HG03196 (cell line): Measurements from ENCODE around the gene SBNO1.
"Not testable (repeated sequence)": the region's sequence is repeated elsewhere in the genome, so short reads cannot be mapped to it uniquely, and the experiment has no call there.

Experiments
- ATAC-seq: cut with Tn5 transposase; IDR thresholded peaks from one replicate; pipeline ENCODE4 v1.9.1; 2021; ENCODE audit not compliant: unreplicated experiment

SBNO1 gene

GRCh38 chr12:123364532-123365024, at the start of gene SBNO1:
Gene SBNO1, minus strand, starts transcription at chr12:123364847. Its CDS starts 14,406 bp downstream, at chr12:123350441.
- peak; percentile 36 for ATAC-seq

GRCh38 chr12:123410041-123410412, 45.4 kb upstream of the SBNO1 start:
- no peak for ATAC-seq

- not testable (repeated sequence) for ATAC-seq
Measured at GRCh38 chr12:123409284-123410040, 44.8 kb upstream of the SBNO1 start.

GRCh38 chr12:123408619-123409018, 44.0 kb upstream of the SBNO1 start:
- not testable (repeated sequence) for ATAC-seq

GRCh38 chr12:123407934-123408333, 43.3 kb upstream of the SBNO1 start:
- ATAC-seq: not testable (repeated sequence)

GRCh38 chr12:123407269-123407668, 42.6 kb upstream of the SBNO1 start:
- not testable (repeated sequence) for ATAC-seq

- no peak for ATAC-seq
Measured at GRCh38 chr12:123404581-123404980, 39.9 kb upstream of the SBNO1 start.

- ATAC-seq: no peak
Measured at GRCh38 chr12:123401753-123402683, 37.4 kb upstream of the SBNO1 start.

GRCh38 chr12:123399255-123399617, 34.6 kb upstream of the SBNO1 start:
- ATAC-seq: no peak

- no peak for ATAC-seq
Measured at GRCh38 chr12:123398550-123399254, 34.1 kb upstream of the SBNO1 start.

GRCh38 chr12:123398177-123398549, 33.5 kb upstream of the SBNO1 start:
- ATAC-seq: no peak

GRCh38 chr12:123397400-123397799, 32.8 kb upstream of the SBNO1 start:
- ATAC-seq: no peak

GRCh38 chr12:123396954-123397353, 32.3 kb upstream of the SBNO1 start:
- no peak for ATAC-seq

- no peak for ATAC-seq
Measured at GRCh38 chr12:123396543-123396942, 31.9 kb upstream of the SBNO1 start.

- no peak for ATAC-seq
Measured at GRCh38 chr12:123395236-123395635, 30.6 kb upstream of the SBNO1 start.

- ATAC-seq: no peak
Measured at GRCh38 chr12:123393747-123394146, 29.1 kb upstream of the SBNO1 start.

- no peak for ATAC-seq
Measured at GRCh38 chr12:123391546-123392343, 27.1 kb upstream of the SBNO1 start.

- ATAC-seq: no peak
Measured at GRCh38 chr12:123390498-123391426, 26.1 kb upstream of the SBNO1 start.
